SK-N-SH treated with all-trans-retinoic acid at 6 μM for 48 hours (cell line): Measurements from ENCODE around the gene TWF2.

ENCODE experiments used
- ARNTL ChIP-seq: fragments of 450-650 bp; formaldehyde crosslinking; IDR thresholded peaks from 2 replicates; pipeline ENCODE4 v1.5.0; 2020; ENCODE audit warnings: low read depth, mild to moderate bottlenecking, moderate library complexity, borderline replicate concordance
- BACH2 ChIP-seq: fragments of 250-450 bp; sonication (Bioruptor Pico); IDR thresholded peaks from 2 replicates; pipeline ENCODE4 v1.9.0; 2021; ENCODE audit warnings: mild to moderate bottlenecking, borderline replicate concordance
- ESRRG ChIP-seq: fragments of 250-450 bp; sonication (Bioruptor Pico); IDR thresholded peaks from 2 replicates; pipeline ENCODE4 v1.6.1; 2021; ENCODE audit warnings: mild to moderate bottlenecking
- GLIS3 ChIP-seq: fragments of 250-450 bp; sonication (Bioruptor Pico); IDR thresholded peaks from 2 replicates; pipeline ENCODE4 v1.5.0; 2020; ENCODE audit warnings: mild to moderate bottlenecking, moderate library complexity
- PPARA ChIP-seq: fragments of 250-450 bp; sonication (Bioruptor Pico); IDR thresholded peaks from 2 replicates; pipeline ENCODE4 v1.5.0; 2020; ENCODE audit warnings: mild to moderate bottlenecking, borderline replicate concordance
- RARB ChIP-seq: fragments of 250-450 bp; sonication (Bioruptor Pico); IDR thresholded peaks from 2 replicates; pipeline ENCODE4 v1.8.0; 2021; ENCODE audit warnings: mild to moderate bottlenecking, moderate library complexity
- ZC3H10 ChIP-seq: fragments of 250-450 bp; sonication (Bioruptor Pico); IDR thresholded peaks from 2 replicates; pipeline ENCODE4 v1.5.1; 2021; ENCODE audit warnings: mild to moderate bottlenecking, moderate library complexity
- ZFP30 ChIP-seq: fragments of 450-650 bp; formaldehyde crosslinking; IDR thresholded peaks from 2 replicates; pipeline ENCODE4 v1.5.0; 2022; ENCODE audit warnings: mild to moderate bottlenecking, moderate library complexity
- ZNF565 ChIP-seq: fragments of 450-650 bp; formaldehyde crosslinking; conservative IDR thresholded peaks from 2 replicates; pipeline ENCODE4 v1.5.0; 2020; ENCODE audit warnings: low read depth, mild to moderate bottlenecking, moderate library complexity
- TF ChIP-seq, protein P1 (sequence below): fragments of 250-450 bp; sonication (Bioruptor Pico); IDR thresholded peaks from 2 replicates; pipeline ENCODE4 v1.8.0; 2020; ENCODE audit warnings: mild to moderate bottlenecking, moderate library complexity, borderline replicate concordance
- TF ChIP-seq, protein P2 (sequence below): fragments of 250-450 bp; sonication (Bioruptor Pico); IDR thresholded peaks from 2 replicates; pipeline ENCODE4 v1.5.1; 2021; ENCODE audit warnings: mild to moderate bottlenecking, moderate library complexity
- TF ChIP-seq, protein P3 (sequence below): fragments of 250-450 bp; sonication (Bioruptor Pico); IDR thresholded peaks from 2 replicates; pipeline ENCODE4 v1.5.1; 2020; ENCODE audit warnings: low read depth, mild to moderate bottlenecking, moderate library complexity
- TF ChIP-seq, protein P4 (sequence below): fragments of 250-450 bp; sonication (Bioruptor Pico); IDR thresholded peaks from 2 replicates; pipeline ENCODE4 v1.8.0; 2021; ENCODE audit warnings: low read depth, mild to moderate bottlenecking, moderate library complexity, borderline replicate concordance

DNA sequence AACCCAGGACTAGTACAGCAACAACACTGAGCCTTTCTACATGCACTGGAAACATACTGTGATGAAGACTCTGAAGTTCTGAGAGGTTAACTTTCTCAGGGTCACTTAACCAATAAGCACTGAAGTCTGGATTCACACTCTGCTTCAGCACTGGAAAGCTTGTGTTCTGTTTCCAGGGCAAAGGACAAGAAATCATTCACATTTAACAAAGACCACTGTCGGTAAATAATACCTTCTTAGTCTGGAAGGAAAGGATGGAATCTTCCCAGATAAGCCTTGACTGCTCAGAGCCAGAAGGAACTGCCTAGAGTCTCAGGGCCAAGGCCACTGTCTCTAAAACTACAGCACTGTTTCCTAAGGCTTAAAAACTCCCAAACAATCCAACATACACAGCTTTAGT lies 44.3 kb upstream of the TWF2 start:
- TF ChIP-seq ZFP30 (CRISPR knock-in tag) (no peak), ARNTL (CRISPR knock-in tag) (no peak), GLIS3 (CRISPR knock-in tag) (no peak), BACH2 (CRISPR knock-in tag) (no peak), PPARA (CRISPR knock-in tag) (no peak), ZNF565 (CRISPR knock-in tag) (no peak), ESRRG (CRISPR knock-in tag) (no peak), ZC3H10 (CRISPR knock-in tag) (no peak), RARB (CRISPR knock-in tag) (no peak)
- TF ChIP-seq, protein P1, sequence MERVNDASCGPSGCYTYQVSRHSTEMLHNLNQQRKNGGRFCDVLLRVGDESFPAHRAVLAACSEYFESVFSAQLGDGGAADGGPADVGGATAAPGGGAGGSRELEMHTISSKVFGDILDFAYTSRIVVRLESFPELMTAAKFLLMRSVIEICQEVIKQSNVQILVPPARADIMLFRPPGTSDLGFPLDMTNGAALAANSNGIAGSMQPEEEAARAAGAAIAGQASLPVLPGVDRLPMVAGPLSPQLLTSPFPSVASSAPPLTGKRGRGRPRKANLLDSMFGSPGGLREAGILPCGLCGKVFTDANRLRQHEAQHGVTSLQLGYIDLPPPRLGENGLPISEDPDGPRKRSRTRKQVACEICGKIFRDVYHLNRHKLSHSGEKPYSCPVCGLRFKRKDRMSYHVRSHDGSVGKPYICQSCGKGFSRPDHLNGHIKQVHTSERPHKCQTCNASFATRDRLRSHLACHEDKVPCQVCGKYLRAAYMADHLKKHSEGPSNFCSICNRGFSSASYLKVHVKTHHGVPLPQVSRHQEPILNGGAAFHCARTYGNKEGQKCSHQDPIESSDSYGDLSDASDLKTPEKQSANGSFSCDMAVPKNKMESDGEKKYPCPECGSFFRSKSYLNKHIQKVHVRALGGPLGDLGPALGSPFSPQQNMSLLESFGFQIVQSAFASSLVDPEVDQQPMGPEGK (CRISPR knock-in tag): no peak
- TF ChIP-seq, protein P2, sequence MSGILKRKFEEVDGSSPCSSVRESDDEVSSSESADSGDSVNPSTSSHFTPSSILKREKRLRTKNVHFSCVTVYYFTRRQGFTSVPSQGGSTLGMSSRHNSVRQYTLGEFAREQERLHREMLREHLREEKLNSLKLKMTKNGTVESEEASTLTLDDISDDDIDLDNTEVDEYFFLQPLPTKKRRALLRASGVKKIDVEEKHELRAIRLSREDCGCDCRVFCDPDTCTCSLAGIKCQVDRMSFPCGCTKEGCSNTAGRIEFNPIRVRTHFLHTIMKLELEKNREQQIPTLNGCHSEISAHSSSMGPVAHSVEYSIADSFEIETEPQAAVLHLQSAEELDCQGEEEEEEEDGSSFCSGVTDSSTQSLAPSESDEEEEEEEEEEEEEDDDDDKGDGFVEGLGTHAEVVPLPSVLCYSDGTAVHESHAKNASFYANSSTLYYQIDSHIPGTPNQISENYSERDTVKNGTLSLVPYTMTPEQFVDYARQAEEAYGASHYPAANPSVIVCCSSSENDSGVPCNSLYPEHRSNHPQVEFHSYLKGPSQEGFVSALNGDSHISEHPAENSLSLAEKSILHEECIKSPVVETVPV (CRISPR knock-in tag): no peak
- TF ChIP-seq, protein P3, sequence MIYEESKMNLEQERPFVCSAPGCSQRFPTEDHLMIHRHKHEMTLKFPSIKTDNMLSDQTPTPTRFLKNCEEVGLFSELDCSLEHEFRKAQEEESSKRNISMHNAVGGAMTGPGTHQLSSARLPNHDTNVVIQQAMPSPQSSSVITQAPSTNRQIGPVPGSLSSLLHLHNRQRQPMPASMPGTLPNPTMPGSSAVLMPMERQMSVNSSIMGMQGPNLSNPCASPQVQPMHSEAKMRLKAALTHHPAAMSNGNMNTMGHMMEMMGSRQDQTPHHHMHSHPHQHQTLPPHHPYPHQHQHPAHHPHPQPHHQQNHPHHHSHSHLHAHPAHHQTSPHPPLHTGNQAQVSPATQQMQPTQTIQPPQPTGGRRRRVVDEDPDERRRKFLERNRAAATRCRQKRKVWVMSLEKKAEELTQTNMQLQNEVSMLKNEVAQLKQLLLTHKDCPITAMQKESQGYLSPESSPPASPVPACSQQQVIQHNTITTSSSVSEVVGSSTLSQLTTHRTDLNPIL (CRISPR knock-in tag): no peak
- TF ChIP-seq, protein P4, sequence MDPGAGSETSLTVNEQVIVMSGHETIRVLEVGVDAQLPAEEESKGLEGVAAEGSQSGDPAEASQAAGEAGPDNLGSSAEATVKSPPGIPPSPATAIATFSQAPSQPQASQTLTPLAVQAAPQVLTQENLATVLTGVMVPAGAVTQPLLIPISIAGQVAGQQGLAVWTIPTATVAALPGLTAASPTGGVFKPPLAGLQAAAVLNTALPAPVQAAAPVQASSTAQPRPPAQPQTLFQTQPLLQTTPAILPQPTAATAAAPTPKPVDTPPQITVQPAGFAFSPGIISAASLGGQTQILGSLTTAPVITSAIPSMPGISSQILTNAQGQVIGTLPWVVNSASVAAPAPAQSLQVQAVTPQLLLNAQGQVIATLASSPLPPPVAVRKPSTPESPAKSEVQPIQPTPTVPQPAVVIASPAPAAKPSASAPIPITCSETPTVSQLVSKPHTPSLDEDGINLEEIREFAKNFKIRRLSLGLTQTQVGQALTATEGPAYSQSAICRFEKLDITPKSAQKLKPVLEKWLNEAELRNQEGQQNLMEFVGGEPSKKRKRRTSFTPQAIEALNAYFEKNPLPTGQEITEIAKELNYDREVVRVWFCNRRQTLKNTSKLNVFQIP (CRISPR knock-in tag): no peak
